Activated CD8-positive, alpha-beta T cell treated with anti-CD3 and anti-CD28 coated beads, Interleukin-2, amount 10 ng/mL, durations not matched to agents 7 days and 5 days (primary cell): ENCODE data around the gene DGKQ. TPM values are rescaled to one million over a fixed set of nuclear protein-coding genes. Genes with fewer than 3 reads are reported as not detected.

Experiments used
- ATAC-seq: fragments of 150-1000 bp; cut with Tn5 transposase; one replicate; pipeline ENCODE4 v1.10.0; 2021; ENCODE audit warnings: moderate library complexity
- CTCF ChIA-PET: fragments of 350-600 bp; sonication (Branson Sonifier 250); formaldehyde crosslinking; loops from one replicate; lab custom pipeline; 2021; ENCODE audit warnings: antibody characterized with exemption; lab: Charles Lee
- POLR2A ChIA-PET: fragments of 350-600 bp; sonication (Branson Sonifier 250); formaldehyde crosslinking; loops from one replicate; lab custom pipeline; 2021; ENCODE audit warnings: antibody characterized with exemption; lab: Charles Lee
- DNase-seq: peaks from one replicate; pipeline ENCODE4 v3.0.0-alpha.2; 2020
- H3K27ac Mint-ChIP-seq: one replicate; pipeline ENCODE4 v1.8.0; 2021; ENCODE audit warnings: mild to moderate bottlenecking, mixed read lengths
- H3K27me3 Mint-ChIP-seq: one replicate; pipeline ENCODE4 v1.8.0; 2021; ENCODE audit warnings: low read depth, mixed read lengths
- H3K36me3 Mint-ChIP-seq: one replicate; pipeline ENCODE4 v1.8.0; 2021; ENCODE audit warnings: low read depth, mixed read lengths
- H3K4me1 Mint-ChIP-seq: one replicate; pipeline ENCODE4 v1.8.0; 2021; ENCODE audit warnings: low read depth, mixed read lengths
- H3K4me3 Mint-ChIP-seq: one replicate; pipeline ENCODE4 v1.8.0; 2021; ENCODE audit warnings: mild to moderate bottlenecking, mixed read lengths
- H3K9me3 Mint-ChIP-seq: one replicate; pipeline ENCODE4 v1.8.0; 2022; ENCODE audit warnings: mixed read lengths; ENCODE audit not compliant: insufficient read depth
- total RNA-seq, 2 experiments: library from RNA; stranded (reverse); gene quantifications; one replicate each; pipeline ENCODE4 v1.2.3, GENCODE V29; 2021

Gene DGKQ
- total RNA-seq, 2 experiments from 2014 or later = 15.9 to 16.2 TPM

DNA sequence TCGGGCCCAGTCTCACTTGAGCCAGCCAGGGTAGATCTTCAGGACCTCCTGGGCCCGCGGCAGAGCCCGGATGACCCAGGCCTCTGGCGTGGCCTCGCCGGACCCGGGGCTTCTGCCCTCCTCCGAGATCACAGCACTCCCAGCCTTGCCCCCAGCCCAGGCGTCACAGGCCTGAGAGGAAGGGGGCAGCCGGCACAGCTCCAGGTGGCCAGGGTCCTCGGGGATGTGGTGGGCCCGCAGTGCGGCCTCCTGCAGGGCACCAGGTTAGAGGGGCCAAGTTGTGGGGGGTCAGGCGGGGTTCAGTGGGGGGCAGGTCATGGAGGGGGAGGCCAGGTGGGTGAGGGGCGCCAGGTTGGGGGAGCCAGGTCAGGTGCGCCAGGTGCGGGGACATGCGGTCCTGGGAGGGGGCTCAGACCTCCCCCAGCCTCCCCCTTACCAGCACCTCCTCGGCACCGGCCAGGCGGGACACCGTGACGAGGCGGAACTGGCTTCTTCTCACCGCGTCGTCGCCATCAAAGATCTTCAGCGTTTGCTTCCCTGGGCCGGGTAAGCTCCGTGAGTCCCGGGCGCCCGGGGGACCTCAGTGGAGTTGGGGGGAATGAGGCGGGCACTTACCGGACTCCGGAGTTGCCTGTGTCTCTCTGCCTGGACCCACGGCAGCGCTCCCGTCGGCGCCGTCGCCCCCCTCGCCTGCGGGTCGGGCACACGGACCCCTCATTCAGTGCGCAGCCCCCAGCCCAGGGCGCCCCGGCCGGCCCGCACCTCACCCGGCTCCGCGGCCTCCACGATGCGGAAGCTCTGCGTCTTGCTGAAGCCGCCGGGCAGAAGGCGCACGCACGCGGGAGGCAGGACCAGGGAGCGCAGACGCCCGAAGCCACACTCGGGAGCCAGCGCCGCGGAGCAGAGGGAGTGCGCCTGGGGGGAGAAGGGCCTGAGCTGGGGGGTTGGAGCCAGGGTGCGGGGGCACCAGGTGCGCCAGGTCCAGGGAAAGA, 6.0 kb downstream of the DGKQ start:
- no peak for ATAC-seq
- ChIA-PET POLR2A (no interaction called here), CTCF (no interaction called here)
- H3K4me3 Mint-ChIP-seq = no peak overlapping the region
- no peaks in the 10 kb centered on the region for H3K9me3 Mint-ChIP-seq
- no peak for DNase-seq
- H3K27ac Mint-ChIP-seq = no peak overlapping the region
- H3K27me3 Mint-ChIP-seq = no peaks in the 10 kb centered on the region
- H3K4me1 Mint-ChIP-seq = peaks cover 17% of the 10 kb centered on the region
- H3K36me3 Mint-ChIP-seq = no peaks in the 10 kb centered on the region

DNA sequence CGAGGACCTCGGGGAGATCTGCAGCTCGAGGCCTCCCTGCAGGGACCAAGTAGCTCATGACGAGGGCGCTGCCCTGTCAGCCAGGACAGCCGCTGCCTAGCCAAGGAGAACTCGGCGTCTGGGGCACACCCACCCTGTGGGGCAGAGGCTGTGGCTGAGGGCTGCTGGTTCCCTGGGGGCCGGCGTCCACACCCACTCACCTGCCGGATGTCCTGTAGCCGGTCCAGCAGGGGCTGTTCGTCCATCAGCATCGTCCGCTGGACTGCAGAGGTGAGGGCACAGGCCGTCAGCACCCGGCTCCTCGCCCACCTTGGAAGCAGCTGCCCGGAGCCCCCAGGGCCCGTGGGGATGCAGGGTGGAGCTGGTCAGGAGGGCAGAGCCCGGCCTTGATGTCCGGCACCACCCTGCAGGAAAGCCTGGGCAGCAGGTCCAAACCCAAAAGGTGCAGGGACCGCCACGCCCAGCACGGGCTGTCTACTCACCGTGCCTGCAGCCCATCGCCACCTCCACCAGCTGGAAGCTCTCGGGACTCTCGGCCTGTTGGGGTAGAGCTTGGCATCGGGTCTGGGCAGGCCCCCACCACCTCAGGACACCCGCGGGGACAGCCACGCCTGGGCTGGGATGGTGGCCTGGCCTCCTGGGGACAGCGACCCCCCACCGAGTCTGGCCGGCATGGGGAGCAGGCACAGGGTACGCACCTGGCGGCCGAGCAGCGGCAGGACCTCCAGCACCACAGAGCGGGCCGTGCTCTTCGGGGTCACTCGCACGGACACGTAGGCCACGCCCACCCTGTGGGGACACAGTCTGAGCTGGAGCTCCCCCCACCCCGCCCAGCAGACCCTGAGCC, 6.9 kb downstream of the DGKQ start:
- H3K27ac Mint-ChIP-seq = no peak overlapping the region
- ATAC-seq = no peak
- no peak for DNase-seq
- ChIA-PET CTCF (no interaction called here), POLR2A (no interaction called here)
- H3K4me1 Mint-ChIP-seq = peaks cover 15% of the 10 kb centered on the region
- no peaks in the 10 kb centered on the region for H3K9me3 Mint-ChIP-seq
- no peak overlapping the region for H3K4me3 Mint-ChIP-seq
- no peaks in the 10 kb centered on the region for H3K36me3 Mint-ChIP-seq
- H3K27me3 Mint-ChIP-seq = no peaks in the 10 kb centered on the region

DNA sequence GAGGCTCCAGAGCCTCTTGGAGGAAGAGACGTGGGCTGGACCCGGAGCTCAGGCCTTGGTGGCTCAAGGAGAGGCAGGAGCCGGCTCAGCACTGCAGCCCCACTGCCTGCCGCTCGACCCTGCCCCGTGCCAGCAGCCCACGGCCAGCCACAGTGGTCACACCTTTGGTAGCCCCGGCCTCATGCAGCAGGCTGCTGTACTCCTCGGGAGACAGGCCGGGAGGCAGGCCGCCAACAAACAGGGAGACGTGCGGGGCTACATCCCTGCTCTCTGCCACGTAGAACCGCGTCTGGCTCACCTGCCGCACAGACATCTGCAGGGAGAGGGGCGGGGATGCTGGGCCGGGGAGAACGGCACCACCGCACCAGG, 7.6 kb downstream of the DGKQ start:
- peaks cover 7% of the 10 kb centered on the region for H3K4me1 Mint-ChIP-seq
- CTCF ChIA-PET = no interaction called here
- ATAC-seq = no peak

DNA sequence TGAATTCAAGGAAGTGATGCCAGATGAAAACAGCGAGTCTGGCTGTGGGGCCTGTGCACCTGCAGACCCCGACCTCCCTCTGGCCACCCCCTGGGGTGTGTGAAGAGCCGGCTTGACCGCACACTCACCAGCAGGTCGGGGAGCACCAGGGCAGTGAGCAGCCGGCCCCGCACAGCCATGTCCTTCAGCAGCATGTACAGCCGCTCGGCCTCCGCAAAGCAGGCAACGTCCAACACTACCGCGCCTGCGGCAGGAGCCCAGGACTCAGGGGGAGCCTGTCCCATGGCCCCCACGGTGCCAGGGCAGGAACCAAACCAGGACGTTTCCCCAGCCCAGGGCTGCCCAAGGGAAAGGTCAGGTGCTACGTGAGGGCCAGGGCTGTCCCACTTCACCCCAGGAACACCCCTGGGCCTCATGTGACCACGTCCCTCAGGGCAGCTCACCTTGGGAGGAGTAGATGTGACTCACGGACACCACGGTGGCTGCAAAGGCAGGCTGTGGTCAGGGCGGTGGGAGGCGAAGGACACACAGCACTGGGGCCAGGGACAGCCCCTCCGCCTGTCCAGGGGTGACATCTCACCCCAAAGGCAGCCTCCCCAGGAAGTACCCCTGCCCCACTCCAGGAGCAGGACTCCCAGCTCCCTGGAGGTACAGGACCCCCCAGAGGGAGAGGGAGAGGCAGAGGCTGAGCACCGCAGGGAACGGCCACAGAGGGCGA, 8.2 kb downstream of the DGKQ start:
- ATAC-seq (no peak), DNase-seq (no peak)
- ChIA-PET POLR2A (no interaction called here), CTCF (no interaction called here)
- H3K27ac Mint-ChIP-seq = no peak overlapping the region
- no peak overlapping the region for H3K4me3 Mint-ChIP-seq
- peaks cover 2% of the 10 kb centered on the region for H3K4me1 Mint-ChIP-seq
- no peaks in the 10 kb centered on the region for H3K9me3 Mint-ChIP-seq
- no peaks in the 10 kb centered on the region for H3K27me3 Mint-ChIP-seq
- no peaks in the 10 kb centered on the region for H3K36me3 Mint-ChIP-seq

More for the DNA sequence above, 7.6 kb downstream of the DGKQ start:
- H3K36me3 Mint-ChIP-seq = no peaks in the 10 kb centered on the region
- no peak overlapping the region for H3K4me3 Mint-ChIP-seq
- no peaks in the 10 kb centered on the region for H3K9me3 Mint-ChIP-seq
- POLR2A ChIA-PET = no interaction called here
- no peak overlapping the region for H3K27ac Mint-ChIP-seq
- H3K27me3 Mint-ChIP-seq = no peaks in the 10 kb centered on the region
- no peak for DNase-seq

DNA sequence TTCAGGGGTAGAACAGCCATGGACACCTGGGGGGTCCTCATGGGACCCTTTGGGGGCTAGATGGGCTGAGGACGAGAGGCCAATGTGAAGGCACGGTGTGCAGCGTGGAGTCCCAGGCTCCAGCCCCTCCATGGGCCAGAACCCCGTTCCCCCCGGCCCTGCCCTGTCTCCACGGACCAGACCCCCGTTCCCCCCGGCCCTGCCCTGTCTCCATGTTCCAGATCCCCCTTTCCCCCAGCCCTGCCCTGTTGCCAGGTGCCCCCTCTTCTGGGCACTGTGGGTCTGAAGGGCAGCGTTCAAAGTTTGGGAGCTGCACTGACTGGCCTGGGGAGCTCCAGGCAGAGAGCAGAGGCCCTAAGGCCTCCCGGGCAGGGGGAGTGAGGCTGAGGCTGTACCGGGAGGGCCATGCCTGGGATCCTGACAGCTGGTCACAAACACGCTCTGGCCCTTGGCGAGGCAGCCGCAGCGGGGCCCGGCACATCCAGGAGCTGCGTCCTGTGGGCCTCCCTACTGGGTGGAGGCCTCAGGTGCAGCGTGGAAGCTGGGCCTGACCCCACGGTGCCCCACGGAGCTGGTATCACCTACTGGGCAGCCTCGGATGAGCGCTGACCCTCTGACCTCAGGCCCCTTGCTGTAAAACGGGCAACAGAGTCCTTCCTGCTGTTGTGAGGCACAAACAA, 8.9 kb downstream of the DGKQ start:
- DNase-seq = no peak
- ATAC-seq = no peak
- H3K9me3 Mint-ChIP-seq = no peaks in the 10 kb centered on the region
- H3K27me3 Mint-ChIP-seq = no peaks in the 10 kb centered on the region
- CTCF ChIA-PET = no interaction called here
- no peak overlapping the region for H3K4me3 Mint-ChIP-seq
- no peaks in the 10 kb centered on the region for H3K4me1 Mint-ChIP-seq
- POLR2A ChIA-PET = no interaction called here
- no peaks in the 10 kb centered on the region for H3K36me3 Mint-ChIP-seq
- H3K27ac Mint-ChIP-seq = no peak overlapping the region

DNA sequence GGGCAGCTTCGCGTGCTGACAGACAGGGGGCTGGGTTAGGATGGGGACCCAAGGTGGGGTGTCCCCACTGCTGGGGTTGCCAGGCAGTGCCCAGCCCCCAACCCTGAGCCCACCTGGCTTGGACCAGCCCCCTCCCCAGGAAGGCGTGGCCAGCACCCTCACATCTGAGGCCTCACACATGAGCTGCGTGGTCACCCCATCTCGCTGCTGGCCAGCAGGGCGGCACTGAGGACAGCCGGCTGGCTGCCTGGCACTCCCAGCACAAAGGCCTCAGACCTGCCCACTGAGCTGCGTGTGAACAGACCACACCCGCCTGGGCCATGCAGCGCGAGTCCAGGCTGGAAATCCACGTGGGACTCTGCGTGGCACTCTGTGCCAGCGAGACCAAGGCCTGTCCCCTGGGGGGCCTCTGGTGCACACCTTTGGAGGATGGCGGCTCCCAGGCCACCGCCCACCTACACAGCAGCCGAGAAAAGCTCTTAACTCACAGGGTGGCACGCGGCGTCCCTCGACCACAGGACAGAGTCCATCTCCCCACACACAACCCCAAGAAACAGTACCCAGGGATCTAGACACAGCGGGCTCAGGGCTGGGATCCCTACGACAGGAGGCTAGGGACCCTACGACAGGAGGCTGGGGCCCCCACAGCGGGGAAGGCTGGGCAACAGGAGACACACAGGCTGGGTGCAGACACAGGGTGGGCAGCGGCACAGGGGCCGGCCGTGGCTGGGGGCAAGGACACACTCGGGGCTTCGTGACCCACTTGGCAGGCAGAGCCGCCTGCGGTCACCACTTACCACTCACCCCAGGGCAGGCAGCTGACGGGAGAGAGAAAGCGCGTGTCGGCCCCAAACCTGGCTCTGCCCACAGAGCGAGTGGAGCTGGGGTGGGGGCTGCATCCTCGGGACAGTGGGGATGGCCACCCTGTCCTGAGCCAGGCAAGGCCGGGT, 9.8 kb downstream of the DGKQ start:
- POLR2A ChIA-PET = interaction anchor here (1.0 kb wide), 1 partner anchor 10 kb away, joined by 3 read pairs; the partner anchor contains the start of gene DGKQ

DNA sequence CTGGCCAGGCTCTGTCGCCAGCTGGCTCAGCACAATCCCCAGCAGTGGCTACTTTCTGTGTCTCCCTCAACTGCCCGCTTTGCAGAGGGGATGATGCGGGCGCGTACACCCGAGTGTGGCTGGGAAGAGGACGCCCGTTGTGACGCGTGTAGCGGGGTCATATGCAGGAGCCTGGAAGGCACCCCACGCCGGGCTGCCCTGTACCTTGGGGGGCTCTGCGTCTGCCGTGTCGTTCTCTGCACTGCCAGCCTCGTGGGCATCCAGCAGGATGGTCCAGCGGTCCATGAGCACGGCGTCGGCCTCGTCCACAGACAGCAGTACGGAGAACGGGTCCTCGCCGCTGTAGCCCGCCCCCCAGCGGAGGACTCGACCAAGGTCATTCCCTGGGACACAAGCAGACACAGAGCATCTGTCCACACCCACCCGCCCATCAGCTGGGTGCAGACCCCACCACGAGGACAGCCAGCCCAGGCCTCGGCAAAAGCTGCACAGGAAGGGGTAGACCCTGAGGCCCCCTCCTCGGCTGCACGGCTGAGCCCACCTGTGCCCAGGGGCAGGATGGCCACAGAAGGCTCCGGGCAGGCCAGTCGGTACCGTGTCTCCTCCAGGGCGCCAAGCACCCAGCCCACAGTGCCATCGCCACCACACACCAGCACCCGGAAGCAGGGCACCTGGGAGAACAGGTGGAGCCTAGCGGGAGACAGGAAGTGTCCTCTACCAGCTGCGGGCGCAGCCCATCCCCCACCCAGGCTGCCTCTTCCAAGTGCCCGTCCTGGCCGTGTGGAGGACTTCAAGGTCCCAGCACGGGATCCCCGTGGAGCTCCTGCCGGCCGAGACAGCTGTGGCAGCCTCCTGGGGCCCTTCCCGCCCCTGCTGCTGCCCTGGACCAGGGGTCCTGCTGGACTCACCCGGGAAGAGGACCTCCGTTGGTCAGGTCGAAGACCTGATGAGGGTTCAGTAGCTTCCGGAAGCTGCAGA, 10.8 kb downstream of the DGKQ start:
- Mint-ChIP-seq H3K4me3 (no peak overlapping the region), H3K36me3 (peaks cover 3% of the 10 kb centered on the region), H3K27me3 (no peaks in the 10 kb centered on the region), H3K27ac (no peak overlapping the region), H3K9me3 (no peaks in the 10 kb centered on the region), H3K4me1 (no peaks in the 10 kb centered on the region)
- ATAC-seq (no peak), DNase-seq (no peak)
- CTCF ChIA-PET = no interaction called here
- POLR2A ChIA-PET = interaction anchor here (1.0 kb wide), 1 partner anchor 11 kb away, joined by 3 read pairs; the partner anchor contains the start of gene DGKQ

More for the DNA sequence above, 9.8 kb downstream of the DGKQ start:
- no peak for ATAC-seq
- no peaks in the 10 kb centered on the region for H3K27me3 Mint-ChIP-seq
- peak overlapping the region; percentile 43 for H3K27ac Mint-ChIP-seq
- no peaks in the 10 kb centered on the region for H3K9me3 Mint-ChIP-seq
- H3K36me3 Mint-ChIP-seq = no peaks in the 10 kb centered on the region
- H3K4me1 Mint-ChIP-seq = no peaks in the 10 kb centered on the region
- DNase-seq = no peak
- no peak overlapping the region for H3K4me3 Mint-ChIP-seq
- CTCF ChIA-PET = no interaction called here

DNA sequence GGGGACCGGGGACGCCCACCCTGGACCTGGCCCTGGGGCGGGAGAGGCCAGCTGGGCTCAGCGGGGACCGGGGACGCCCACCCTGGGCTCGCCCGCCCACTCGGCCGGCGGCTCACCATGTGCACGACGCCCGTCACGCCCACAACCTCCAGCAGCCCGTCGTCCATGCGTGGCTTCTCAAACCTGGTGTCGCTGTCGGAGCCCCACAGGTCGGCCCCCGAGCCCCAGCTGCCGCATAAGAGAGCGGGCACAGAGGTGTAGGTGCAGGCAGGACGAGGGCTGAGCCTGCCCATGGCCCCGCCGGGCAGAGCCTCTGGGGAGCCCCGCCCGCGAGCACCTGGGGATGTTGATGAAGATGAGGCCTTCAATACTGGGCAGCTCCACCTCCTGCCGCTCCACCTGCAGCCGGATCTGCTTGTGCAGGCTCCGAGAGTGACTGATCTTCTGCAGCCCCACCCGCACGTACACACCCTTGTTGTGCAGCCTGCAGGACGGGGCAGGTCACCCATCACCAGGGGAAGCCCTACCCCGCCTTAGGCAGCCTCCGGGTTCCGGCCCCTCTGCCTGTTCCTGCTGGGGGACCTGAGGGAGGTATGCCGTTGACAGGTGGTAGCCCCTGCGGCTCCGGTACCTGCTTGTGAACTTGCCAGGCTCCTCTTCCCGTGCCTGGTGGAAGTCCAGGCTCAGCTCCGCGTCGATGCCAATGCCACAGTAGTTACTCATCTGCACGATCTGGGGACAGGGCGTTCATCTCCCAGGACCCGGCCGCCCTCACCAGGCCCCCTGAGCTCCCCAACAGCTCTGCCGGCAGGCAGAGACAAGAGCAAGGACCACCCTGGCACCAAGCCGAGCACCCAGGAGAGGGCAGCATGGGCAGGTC, 11.8 kb downstream of the DGKQ start:
- no peak for ATAC-seq
- Mint-ChIP-seq H3K9me3 (no peaks in the 10 kb centered on the region), H3K4me3 (no peak overlapping the region), H3K4me1 (no peaks in the 10 kb centered on the region), H3K27ac (no peak overlapping the region), H3K36me3 (peaks cover 3% of the 10 kb centered on the region), H3K27me3 (no peaks in the 10 kb centered on the region)
- CTCF ChIA-PET = no interaction called here
- POLR2A ChIA-PET = no interaction called here
- DNase-seq = no peak

DNA sequence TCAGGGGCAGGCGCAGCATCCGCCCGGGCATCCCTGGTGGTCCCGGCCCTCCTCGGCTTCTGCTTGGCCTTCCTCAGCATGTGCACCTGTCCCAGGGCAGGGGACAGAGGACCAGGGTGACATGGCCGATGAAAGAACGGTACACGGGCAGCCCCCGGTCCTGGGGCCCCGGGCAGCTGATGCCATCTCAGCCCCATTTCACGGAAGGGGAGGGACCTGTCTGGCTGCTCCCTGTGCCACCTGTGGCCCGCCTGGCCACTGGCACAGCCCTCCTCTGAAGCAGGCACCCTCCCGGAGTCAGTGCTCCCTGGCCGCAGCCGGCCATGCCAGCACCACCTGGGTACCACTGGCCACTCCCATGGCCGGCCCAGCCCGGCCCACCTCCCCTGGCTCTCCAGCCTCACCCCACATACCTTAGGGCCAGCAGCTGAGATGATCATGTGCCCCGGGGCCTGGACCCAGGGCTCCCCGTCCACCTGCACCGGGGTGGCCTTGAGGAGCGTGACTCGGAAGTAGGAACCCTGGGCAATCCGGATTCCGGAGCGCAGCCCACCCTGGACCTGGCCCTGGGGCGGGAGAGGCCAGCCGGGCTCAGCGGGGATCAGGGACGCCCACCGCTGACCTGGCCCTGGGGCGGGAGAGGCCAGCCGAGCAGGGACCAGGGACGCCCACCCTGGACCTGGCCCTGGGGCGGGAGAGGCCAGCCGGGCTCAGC, 12.6 kb downstream of the DGKQ start:
- no peaks in the 10 kb centered on the region for H3K9me3 Mint-ChIP-seq
- DNase-seq (no peak), ATAC-seq (no peak)
- H3K27ac Mint-ChIP-seq = no peak overlapping the region
- POLR2A ChIA-PET = no interaction called here
- CTCF ChIA-PET = no interaction called here
- H3K27me3 Mint-ChIP-seq = no peaks in the 10 kb centered on the region
- H3K4me3 Mint-ChIP-seq = no peak overlapping the region
- H3K36me3 Mint-ChIP-seq = peaks cover 3% of the 10 kb centered on the region
- no peaks in the 10 kb centered on the region for H3K4me1 Mint-ChIP-seq
